HEK293T (cell line): ENCODE data around the gene MGMT.

Experiments used
- CTCF ChIA-PET: fragments of 350-600 bp; formaldehyde crosslinking; extraction: SDS; loops from one replicate; lab custom pipeline; 2021; ENCODE audit warnings: antibody characterized with exemption, inconsistent platforms; lab: Yijun Ruan, JAX
- POLR2A ChIA-PET: fragments of 350-600 bp; formaldehyde crosslinking; extraction: SDS; loops from one replicate; lab custom pipeline; 2020; ENCODE audit warnings: antibody characterized with exemption, inconsistent platforms; lab: Yijun Ruan, JAX
- DNase-seq: peaks from one replicate; pipeline ENCODE4 v3.0.0; 2012; ENCODE audit warnings: mixed read lengths; ENCODE audit errors: extremely low spot score
- ARNT ChIP-seq: fragments of 450-650 bp; IDR thresholded peaks from 2 replicates; pipeline ENCODE4 v1.6.1; 2017; ENCODE audit warnings: mild to moderate bottlenecking
- BHLHE40 ChIP-seq: fragments of 450-650 bp; IDR thresholded peaks from 2 replicates; pipeline ENCODE4 v1.6.1; 2016; ENCODE audit warnings: mild to moderate bottlenecking, moderate library complexity, borderline replicate concordance
- CTBP1 ChIP-seq: fragments of 450-650 bp; IDR thresholded peaks from 2 replicates; pipeline ENCODE4 v1.6.1; 2016; ENCODE audit warnings: borderline replicate concordance
- ELF4 ChIP-seq: fragments of 450-650 bp; IDR thresholded peaks from 2 replicates; pipeline ENCODE4 v1.6.1; 2017; ENCODE audit warnings: antibody characterized with exemption
- FOXA1 ChIP-seq: fragments of 450-650 bp; IDR thresholded peaks from 2 replicates; pipeline ENCODE4 v1.6.1; 2016; ENCODE audit warnings: mild to moderate bottlenecking
- FOXK2 ChIP-seq: fragments of 450-650 bp; IDR thresholded peaks from 2 replicates; pipeline ENCODE4 v1.6.1; 2016; ENCODE audit warnings: mild to moderate bottlenecking
- FOXM1 ChIP-seq: fragments of 450-650 bp; IDR thresholded peaks from 2 replicates; pipeline ENCODE4 v1.6.1; 2017; ENCODE audit warnings: mild to moderate bottlenecking, borderline replicate concordance
- HDGF ChIP-seq: fragments of 450-650 bp; IDR thresholded peaks from 2 replicates; pipeline ENCODE4 v1.6.1; 2017; ENCODE audit warnings: antibody characterized with exemption, borderline replicate concordance
- L3MBTL2 ChIP-seq: fragments of 450-650 bp; conservative IDR thresholded peaks from 2 replicates; pipeline ENCODE4 v1.6.1; 2016; ENCODE audit warnings: mild to moderate bottlenecking
- LEF1 ChIP-seq: fragments of 450-650 bp; IDR thresholded peaks from 2 replicates; pipeline ENCODE4 v1.6.1; 2017; ENCODE audit warnings: mild to moderate bottlenecking, borderline replicate concordance
- NFRKB ChIP-seq: fragments of 450-650 bp; IDR thresholded peaks from 2 replicates; pipeline ENCODE4 v1.6.1; 2016; ENCODE audit warnings: mild to moderate bottlenecking, moderate library complexity
- SP1 ChIP-seq: fragments of 450-650 bp; IDR thresholded peaks from 2 replicates; pipeline ENCODE4 v1.6.1; 2017
- SUZ12 ChIP-seq: fragments of 450-650 bp; IDR thresholded peaks from 2 replicates; pipeline ENCODE4 v1.6.1; 2016; ENCODE audit warnings: mild to moderate bottlenecking
- TARDBP ChIP-seq: fragments of 450-650 bp; IDR thresholded peaks from 2 replicates; pipeline ENCODE4 v1.6.1; 2016
- ZNF384 ChIP-seq: fragments of 450-650 bp; IDR thresholded peaks from 2 replicates; pipeline ENCODE4 v1.6.1; 2016
- TF ChIP-seq, protein P1 (sequence below): fragments of 450-650 bp; IDR thresholded peaks from 2 replicates; pipeline ENCODE4 v1.6.1; 2016

The MGMT gene

DNA sequence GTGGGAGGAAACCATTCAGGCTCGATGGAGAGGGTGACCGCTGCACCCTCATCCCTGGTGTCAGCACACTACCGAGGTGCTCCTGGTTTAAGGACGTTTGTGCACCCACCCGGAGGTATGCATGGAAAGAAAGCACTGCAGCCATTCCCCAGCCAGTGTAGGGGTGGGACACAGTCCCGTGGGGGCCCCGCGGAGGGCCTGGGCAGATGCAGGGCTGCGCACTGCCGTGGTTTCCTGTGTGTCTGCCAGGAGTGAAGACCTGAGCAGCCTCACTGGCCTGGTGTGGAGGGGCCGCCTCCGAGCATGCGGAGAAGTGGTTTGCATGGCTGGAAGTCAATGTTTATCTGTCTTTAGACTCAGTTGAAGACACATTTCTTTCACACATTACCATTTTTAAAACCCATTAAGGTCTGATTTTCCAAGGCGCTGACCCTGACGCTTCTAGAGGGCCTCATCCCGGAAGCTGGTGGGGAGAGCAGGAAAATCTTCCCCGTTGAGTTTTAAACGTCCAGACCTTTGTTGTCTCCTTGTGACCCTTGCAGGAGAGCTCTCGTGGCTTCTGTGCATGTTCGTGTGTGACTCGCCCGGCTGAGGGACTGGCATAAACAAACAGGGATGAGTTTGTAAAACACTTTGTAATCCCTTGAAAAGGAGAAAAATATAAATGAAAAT lies 188.1 kb downstream of the MGMT start:
- ChIA-PET CTCF (no interaction called here), POLR2A (no interaction called here)
- TF ChIP-seq SP1: no peak
- no peak for TF ChIP-seq ZNF384
- no peak for TF ChIP-seq CTBP1
- no peak for TF ChIP-seq L3MBTL2
- no peak for TF ChIP-seq FOXK2
- no peak for TF ChIP-seq FOXM1
- TF ChIP-seq BHLHE40: no peak
- TF ChIP-seq ARNT: no peak
- no peak for TF ChIP-seq SUZ12
- TF ChIP-seq, protein P1, sequence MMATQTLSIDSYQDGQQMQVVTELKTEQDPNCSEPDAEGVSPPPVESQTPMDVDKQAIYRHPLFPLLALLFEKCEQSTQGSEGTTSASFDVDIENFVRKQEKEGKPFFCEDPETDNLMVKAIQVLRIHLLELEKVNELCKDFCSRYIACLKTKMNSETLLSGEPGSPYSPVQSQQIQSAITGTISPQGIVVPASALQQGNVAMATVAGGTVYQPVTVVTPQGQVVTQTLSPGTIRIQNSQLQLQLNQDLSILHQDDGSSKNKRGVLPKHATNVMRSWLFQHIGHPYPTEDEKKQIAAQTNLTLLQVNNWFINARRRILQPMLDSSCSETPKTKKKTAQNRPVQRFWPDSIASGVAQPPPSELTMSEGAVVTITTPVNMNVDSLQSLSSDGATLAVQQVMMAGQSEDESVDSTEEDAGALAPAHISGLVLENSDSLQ: no peak
- no peak for TF ChIP-seq FOXA1
- TF ChIP-seq LEF1: no peak
- TF ChIP-seq TARDBP: no peak
- no peak for TF ChIP-seq NFRKB
- no peak for TF ChIP-seq ELF4
- TF ChIP-seq HDGF: no peak
- no peak for DNase-seq

DNA sequence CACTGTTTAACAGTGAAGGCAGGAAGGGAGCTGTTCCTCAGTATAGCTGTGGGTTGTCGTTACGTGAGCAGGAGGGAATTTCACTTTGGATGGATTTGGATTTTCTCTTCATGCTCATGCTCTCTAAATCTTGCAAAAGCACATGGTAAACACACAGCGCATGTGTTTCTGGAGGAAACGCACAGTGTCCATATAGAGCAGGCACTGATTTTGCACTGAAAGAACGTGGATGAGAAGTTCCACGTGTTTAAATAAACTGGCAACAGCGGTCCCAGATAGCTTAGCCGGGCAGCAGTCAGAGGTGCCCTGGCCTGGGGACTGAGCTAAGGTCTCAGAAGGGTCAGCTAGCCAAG lies 188.6 kb downstream of the MGMT start:
- no peak for DNase-seq
- POLR2A ChIA-PET: no interaction called here
- CTCF ChIA-PET: no interaction called here
- no peak for TF ChIP-seq ARNT
- no peak for TF ChIP-seq FOXK2
- no peak for TF ChIP-seq SUZ12
- no peak for TF ChIP-seq L3MBTL2
- no peak for TF ChIP-seq NFRKB
- no peak for TF ChIP-seq BHLHE40
- TF ChIP-seq TARDBP: no peak
- TF ChIP-seq CTBP1: no peak
- TF ChIP-seq SP1: no peak

DNA sequence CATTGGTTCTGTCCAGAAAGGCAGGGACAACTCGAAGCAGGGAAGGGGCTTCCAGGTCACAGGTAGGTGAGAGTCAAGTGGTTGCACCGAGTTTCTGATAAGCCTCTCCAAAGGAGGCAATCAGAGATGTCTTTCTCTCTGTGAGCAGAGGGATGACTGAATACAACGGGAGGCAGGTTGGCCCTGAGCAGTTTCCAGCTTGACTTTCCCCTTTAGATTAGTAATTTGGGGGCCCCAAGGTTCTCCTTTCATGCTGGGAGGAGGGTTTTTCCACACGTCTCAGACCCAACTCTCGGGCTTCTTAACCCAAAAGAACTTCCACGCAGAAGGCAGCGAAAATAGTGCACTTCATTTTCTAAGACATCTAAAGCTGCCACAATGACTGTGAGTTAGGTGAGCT lies 189.6 kb downstream of the MGMT start:
- DNase-seq: no peak
- TF ChIP-seq FOXM1 (no peak), TARDBP (no peak), SUZ12 (no peak), HDGF (no peak), NFRKB (no peak), BHLHE40 (no peak), ZNF384 (no peak), CTBP1 (no peak), FOXK2 (no peak), ARNT (no peak), ELF4 (no peak), L3MBTL2 (no peak), FOXA1 (no peak), SP1 (no peak), LEF1 (no peak)
- TF ChIP-seq, protein P1: no peak
- ChIA-PET POLR2A (no interaction called here), CTCF (no interaction called here)

DNA sequence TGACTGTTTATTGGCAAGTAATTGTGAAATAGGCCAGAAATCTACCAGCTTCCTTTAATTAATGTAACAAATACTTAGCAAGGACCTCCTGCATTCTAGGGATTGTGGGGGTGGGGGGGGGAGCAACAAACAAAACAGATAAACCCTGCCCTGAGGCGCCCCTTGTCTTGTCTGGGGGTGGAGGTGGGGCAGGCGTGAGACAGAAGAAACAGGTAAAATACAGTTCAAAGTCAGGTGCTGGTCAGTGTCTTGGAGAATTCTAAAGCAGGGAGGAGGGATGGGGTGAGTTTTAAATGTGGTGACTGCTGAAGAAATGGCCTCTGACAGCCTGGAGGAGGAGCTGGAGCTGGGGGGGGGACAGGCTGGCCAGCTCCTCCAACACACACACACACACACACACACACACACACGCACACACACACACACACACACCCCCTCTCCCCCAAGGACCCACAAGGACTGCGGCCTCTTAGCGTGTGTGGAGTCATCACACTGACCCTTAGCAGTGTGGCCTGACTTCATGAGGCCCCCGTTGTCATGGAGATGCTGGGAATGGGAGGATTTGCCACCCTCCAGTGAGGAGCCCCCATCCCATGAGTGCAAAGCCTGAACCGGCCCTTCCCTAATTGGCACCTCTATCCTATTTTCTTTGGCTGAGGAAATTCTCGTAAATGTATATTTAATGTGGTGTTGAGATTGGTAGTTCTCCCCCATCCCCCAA lies 190.4 kb downstream of the MGMT start:
- CTCF ChIA-PET: interaction anchor here (0.6 kb wide), 1 partner anchor 8 kb away, joined by 3 read pairs; no protein-coding TSS in a partner anchor
- POLR2A ChIA-PET: no interaction called here

DNA sequence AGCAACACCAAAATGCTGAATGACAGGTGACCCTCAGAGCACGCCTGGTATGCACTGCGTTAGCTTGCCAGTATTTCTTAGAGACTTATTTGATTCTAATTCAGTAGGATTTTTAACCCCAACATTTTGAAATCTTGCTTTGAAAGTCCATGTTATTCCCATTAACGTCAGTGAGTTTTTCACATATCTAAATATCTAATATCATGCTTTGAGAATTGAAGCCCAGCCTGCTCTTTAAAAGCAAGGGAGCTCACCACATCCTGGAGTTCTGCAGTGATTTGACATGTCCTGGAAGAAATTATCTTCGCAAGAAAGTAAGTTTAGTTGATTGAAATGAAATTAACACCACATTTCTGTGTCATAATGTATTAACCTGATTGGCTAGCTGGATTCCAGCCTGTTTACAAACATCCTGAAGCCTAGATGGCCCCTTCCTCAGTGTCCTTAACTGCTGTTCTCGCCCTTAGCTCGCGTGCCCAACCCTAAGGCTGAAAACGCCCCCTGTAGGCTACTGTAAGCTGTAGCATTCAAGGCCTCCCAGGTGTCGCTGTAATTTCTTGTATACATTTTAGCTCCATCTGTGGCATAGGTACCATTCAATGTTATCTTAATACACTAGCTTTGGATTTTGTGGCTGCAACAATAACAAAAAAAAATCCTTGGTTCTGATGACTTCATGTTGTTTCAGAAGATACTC lies 191.5 kb downstream of the MGMT start:
- peak; percentile 51 for DNase-seq
- POLR2A ChIA-PET: no interaction called here
- TF ChIP-seq L3MBTL2 (no peak), SP1 (no peak), ZNF384 (no peak), TARDBP (no peak), HDGF (no peak), FOXK2 (no peak), SUZ12 (no peak), BHLHE40 (no peak), LEF1 (no peak), ARNT (no peak), CTBP1 (no peak), FOXM1 (no peak), ELF4 (no peak), FOXA1 (no peak), NFRKB (no peak)
- TF ChIP-seq, protein P1: no peak

More for the DNA sequence above, 190.4 kb downstream of the MGMT start:
- DNase-seq: no peak
- TF ChIP-seq LEF1 (no peak), ZNF384 (no peak), FOXK2 (no peak), SUZ12 (no peak), ELF4 (no peak), FOXM1 (no peak), TARDBP (no peak), L3MBTL2 (no peak), FOXA1 (no peak), NFRKB (no peak), BHLHE40 (no peak), HDGF (no peak)
- TF ChIP-seq, protein P1: no peak

More for the DNA sequence above, 191.5 kb downstream of the MGMT start:
- CTCF ChIA-PET: interaction anchor here (0.6 to 1.2 kb wide), 3 partner anchors 9 to 214 kb away, joined by 3 read pairs; no protein-coding TSS in a partner anchor
